ENCODE data around the gene GPRC5C.
"Not testable (repeated sequence)": the region's sequence is repeated elsewhere in the genome, so short reads cannot be mapped to it uniquely, and the experiment has no call there.

Gene GPRC5C, protein sequence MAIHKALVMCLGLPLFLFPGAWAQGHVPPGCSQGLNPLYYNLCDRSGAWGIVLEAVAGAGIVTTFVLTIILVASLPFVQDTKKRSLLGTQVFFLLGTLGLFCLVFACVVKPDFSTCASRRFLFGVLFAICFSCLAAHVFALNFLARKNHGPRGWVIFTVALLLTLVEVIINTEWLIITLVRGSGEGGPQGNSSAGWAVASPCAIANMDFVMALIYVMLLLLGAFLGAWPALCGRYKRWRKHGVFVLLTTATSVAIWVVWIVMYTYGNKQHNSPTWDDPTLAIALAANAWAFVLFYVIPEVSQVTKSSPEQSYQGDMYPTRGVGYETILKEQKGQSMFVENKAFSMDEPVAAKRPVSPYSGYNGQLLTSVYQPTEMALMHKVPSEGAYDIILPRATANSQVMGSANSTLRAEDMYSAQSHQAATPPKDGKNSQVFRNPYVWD
- total RNA-seq, result 0.18 to 0.91 (median 0.39) reads per million in 4 experiments

DNA sequence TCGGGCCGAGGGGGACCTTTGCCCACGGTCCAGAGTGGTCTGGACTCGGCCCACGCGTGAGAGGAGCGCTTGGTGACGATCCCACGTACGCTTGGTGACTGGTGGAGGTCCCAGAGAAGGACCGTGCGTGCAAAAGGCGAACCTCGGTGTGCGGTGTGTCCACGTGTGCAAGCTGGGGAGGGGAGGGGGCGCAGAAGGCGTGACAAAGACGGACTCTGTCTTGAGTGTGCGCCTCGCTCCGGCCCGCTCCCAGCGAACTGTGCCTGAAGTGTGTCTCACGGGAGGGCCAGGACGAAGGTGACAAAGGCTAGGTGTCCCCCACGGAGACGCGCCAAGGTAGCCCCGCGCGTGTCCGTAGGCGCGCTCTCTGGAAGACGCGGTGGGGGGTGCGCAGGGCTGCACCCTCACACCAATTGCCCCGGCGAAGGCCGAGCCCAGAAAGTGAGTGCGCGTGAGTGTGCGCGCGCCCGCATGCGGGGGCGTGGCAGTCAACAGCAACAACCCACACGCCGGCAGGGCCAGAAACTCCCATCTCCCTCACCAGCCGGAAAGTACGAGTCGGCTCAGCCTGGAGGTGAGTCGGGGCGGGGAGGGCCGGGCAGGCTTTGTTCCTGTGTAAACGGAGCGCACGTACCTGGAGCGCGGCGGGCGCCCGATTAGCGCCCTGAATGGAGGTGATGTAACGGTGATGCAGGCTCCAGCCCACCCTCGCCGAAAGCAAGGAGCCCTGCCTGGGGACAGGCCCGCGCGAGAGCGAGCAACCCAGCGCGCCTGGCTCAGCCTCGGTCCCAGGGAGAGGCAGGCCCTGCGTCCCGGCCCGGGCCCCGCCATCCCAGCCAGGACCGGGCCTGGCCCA is at the start of gene GPRC5C:
Gene GPRC5C (plus strand): TSS at position 521 of the 856 bp plus-strand sequence. CDS start 7,689 bp downstream, outside the sequence.
- no peak for DNase-seq

DNA sequence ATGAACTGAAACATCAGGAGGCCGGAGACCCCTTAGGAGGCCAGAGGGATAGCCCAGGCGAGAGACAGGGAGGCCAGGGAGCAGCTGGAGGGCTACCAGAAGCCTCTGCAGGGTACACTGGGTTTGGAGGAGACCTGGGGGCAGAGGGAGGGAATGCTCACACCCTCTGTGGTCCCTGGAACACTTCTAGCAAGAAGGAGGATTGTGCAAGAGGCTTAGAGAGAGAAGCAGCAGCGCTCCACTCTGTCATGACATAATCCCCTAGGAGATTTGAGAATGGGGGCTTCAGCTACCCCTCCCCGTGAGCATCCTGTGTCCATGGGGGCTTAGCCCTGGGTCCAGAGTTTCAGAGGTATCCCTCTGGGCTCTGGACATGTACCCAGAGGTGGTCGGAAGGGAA is 48.7 kb upstream of the GPRC5C start:
- DNase-seq, result no peak

DNA sequence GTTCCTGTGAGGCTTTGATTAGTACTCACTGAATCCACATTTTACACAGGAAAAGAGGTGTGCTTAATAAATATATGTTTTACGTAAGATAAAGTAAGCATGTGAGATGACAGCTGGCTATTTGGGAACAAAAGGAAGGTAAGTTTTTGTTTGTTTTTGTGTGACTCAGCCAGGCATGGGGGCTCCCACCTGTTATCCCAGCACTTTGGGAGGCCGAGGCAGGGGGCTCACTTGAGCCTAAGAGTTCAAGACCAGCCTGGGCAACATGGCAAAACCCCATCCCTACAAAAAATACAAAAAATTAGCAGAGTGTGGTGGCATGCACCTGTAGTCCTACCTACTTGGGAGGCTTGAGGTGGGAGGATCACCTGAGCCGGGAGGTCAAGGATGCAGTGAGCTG is 46.7 kb upstream of the GPRC5C start:
- no peak for DNase-seq

DNA sequence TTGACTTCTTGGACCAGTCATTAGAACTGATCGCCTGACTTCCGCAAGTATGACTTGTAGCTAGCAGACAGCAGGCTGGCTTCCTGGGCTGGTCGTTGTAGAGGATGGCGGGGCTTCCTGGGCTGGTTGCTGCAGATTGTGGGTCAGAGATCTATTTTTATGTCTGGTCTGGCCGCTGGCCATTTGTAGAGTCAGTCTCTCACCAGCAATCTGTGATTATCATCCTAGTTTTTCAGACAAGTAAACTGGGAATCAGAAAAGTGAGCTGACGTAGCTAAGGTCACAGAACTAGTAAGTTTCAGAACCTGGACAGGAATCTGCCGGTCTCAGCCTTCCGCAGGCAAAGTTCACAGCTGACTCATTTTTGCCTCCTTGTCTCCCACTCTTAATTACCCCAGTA is 45.5 kb upstream of the GPRC5C start:
- DNase-seq, result no peak

DNA sequence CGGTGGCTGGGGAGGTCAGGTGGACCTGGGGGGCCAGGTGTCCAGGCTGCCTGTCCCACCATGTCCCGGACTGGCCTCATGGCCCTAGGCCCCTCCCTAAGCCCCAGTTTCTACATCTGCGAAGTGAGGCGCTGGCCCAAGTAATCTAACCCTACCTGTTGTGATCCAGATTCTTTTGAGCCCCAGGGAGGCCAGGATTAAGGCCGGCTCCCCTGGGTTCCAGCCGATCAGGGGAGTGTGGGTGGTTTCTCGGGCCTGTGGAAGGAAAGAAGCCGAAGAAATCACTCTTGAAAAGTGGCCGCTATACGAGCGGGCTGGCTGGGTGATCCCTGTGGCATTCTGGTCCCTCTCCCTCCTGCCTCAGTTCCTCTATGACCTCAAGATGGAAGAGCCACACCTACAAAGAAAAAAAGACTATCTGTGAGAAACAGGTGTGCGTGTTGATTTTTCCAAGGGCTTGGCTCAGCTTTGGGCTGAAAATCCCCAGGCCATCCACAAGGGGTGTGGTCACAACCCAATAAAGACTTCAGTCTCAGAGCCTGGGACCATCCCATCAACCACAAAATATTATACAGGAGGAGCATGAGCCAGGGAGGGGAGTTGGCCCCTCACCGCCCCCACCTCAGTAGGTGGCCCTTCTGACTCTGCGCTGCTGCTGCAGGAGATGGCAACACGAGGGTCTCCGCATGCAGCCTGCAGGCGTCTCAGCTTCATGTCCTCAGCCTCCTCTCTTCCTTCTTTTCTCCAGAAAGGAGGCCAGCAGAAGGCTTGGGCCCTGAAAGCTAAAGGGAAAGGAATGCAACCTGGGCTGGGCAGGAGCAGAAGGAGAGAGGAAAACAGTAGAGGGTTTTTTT is 44.3 kb upstream of the GPRC5C start:
- no peak for DNase-seq

DNA sequence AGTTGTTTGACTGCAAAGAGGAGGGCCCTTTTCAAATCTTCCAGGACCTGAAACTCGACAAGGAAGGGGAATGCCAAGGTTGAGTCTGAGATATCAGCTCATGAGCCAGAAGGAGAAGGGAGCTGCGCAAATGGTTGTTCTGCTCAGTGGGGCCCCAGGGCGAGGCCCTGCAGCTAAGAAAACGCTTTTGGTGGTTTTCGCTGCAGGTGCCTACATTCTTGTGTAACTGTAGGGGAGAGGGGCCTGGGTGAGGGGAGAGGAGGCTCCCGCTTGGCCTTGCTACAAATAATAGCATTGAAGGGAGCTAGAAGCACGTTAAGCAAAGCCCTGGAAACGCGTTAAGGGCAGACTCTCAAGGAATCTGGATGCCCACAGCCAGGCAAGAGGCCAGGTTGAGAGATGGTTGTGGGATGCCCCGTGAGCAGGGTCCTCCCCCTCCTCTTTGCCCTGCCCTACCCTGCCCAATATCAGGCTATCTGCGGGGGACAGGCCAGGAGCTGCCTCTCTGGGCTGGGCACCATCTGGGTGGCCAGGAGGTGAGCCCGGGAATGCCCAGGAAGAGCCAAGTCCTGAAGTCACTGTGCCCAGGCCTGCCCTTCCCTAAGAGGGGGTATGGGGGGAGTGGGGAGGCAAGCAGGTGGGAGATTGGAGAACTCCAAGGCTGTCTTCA is 42.7 kb upstream of the GPRC5C start:
- DNase-seq, result no peak

DNA sequence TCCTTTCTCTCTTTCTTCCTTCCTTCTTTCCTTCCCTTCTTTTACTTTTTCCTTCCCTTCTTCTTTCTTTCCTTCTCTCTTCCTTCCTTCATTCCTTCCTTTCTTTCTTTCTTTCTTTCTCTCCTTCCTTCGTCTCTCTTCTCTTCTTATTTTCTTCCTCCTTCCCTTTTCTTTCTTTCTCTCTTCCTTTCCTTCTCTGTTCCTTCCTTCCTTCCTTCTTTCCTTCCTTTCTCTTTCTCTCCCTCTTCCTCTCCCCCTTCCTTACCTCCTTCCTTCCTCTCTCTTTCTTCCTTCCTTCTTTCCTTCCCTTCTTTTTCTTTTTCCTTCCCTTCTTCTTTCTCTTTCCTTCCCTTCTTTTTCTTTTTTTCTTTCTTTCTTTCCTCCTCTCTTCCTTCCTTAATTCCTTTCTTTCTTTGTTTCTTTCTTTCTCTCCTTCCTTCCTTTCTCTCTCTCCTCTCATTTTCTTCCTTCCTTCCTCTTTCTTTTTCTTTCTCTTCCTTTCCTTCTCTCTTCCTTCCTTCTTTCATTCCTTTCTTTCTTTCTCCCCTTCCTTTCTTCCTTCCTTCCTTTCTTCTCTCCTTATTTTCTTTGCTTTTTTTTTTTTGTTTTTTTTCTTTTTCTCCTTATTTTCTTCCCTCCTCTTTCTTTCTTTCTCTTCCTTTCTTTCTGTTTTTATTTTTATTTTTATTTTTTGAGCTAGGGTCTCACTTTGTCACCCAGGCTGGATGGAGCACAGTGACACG is 41.8 kb upstream of the GPRC5C start:
- DNase-seq, result no peak

DNA sequence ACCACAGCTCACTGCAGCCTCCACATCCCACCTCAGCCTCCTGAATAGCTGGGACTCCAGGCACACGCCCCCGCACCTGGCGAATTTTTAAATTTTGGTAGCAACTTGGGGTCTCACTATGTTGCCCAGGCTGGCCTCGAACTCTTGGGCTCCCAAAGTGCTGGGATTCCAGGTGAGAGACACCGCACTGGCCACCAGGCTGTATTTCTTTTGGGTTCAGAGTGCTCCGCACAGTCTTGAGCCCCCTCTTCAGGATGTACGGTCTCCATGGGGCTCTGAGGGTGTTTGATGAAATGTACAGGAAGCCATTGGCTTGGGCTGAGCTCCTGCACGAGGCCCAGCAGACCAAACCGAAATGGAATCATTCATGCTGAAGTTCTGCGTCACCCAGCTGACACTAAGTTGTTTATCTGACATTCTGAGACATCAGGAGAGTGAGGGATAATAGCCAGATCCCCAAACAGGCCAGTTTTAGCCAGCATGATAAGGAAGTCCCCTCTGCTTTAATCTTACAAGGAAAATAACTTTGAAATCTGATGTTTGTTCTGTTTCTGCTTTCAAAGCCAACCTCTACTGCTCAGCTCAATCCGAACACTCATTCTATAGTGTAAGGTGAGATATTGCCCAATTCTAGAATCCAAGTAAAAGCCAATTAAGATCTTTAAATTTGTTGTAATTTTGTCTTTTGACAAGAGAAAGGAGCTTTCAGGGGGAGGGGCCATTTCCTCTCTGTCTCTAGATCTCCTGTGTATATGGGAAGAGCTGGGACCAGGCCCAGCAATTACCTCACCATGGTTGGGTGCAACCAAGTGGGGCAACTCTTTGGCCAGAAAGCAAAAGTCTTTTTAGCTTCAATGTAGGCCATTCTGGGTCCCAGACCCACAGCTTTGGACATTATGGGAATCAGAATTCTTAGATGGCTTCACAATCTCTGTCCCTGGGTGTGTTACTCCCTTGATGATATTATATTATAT is 40.9 kb upstream of the GPRC5C start:
- DNase-seq, result no peak

DNA sequence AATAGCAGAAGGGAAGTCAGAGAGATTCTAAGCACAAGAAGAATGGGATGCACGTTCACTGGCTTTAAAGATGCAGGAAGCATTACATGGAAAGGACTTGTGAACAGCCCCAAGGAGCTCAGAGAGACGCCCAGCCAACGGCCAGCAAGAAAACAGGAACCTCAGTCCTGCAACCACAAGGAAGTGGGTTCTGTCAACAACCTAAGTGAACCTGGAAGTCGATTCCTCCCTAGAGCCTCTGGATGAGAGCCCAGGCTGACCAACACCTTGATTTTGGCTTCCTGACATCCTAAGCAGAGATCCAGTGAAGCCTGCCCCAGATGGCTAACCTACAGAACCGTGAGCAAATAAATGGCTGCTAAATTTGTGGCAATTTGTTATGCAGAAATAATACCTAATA is 40.1 kb upstream of the GPRC5C start:
- no peak for DNase-seq

DNA sequence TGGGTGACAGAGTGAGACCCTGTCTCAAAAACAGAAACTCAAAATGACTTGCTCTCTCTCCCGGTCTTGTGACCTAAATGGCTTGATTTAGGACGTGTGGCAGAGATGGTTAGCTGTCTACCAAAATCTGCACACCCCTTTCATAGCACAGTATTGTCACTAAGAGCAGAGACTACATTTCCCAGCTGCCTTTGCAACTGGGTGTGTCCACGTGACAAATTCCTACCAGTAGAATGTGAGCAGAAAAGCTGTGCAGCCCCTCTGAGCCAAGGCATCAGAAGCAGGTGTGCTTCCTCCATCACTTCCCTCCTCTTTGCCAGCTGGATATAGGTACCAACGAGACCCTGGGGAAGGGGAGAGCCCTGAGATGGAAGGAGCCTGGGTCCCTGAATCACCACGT is 39.0 kb upstream of the GPRC5C start:
- no peak for DNase-seq

DNA sequence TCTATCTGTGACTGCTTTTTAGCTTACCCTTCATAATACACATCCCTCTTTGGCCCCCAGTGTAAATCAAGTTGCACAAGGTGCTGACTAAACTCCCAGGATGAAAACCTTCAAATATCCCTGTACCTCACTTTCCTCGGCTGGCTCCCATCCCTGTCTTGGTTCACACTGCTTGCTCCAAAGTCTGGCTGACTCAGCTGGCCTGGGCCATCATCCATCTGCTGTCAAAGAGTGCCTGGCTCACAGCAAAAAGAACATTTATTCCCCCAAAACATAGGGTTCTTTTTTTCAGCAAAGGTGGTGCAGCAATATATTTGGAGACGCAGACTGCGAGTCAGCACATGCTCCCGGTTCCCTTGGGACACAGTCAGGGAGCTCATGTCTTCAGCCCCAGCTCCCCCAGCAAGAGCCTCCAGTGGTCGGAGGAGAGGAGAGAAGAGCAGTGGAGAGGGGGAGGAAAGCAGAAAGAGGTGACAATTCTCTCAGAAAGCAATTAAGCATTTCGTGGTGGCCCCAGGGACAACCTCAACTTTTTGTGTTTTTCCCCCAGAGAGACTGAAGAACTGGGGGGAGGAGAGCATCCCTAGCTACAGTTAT is 38.4 kb upstream of the GPRC5C start:
- DNase-seq, result no peak

DNA sequence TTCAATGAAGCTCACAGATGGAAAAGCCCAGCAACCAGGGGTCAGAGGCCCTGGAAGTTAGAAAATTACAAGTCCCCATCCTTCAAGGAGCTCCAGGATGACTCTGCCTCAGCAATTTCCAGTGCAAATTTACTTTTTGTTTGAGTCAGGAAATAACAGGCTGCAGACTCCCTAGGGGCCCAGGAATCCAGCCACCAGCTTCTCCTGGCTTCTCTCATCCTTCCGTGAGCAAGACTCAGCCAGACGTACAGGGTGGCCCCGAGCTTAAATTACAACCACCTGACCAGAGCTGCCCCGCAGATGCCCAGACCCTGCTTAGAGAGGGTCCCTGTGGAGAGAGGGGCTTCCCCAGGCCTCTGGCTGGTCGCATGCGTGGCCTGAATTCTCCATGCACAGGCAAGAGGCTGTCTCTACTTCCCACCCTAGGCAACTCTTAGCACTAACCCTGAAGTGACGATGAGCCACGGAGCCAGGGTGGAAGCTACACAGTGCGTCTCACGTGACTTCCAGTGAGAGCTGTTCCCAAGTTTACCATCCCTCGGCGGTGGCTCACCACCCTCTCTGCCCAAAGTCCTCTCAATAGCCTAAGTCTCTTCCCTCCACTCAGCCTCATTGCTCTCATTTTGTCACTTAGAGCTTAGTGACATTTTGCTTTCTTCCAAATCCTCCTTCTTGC is 37.5 kb upstream of the GPRC5C start:
- no peak for DNase-seq

DNA sequence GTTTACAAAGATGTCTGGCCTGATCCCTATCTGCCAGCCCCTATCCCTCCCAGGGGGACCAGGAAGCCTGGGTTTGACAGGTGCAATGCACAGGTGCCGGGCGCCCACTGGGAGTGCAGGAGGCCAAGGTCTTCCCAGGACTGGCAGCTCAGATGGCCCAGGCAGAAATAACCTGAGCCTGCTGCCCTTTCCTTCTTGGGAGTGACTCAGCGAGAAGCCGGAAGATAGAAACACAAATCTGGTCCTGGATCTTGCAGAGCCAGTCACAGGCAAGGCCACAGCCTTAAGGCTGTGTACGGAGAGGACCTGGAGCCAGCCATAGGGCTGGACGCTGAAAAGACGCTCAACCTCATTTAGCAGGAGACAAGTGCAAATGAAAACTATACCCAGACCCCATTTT is 36.9 kb upstream of the GPRC5C start:
- no peak for DNase-seq

DNA sequence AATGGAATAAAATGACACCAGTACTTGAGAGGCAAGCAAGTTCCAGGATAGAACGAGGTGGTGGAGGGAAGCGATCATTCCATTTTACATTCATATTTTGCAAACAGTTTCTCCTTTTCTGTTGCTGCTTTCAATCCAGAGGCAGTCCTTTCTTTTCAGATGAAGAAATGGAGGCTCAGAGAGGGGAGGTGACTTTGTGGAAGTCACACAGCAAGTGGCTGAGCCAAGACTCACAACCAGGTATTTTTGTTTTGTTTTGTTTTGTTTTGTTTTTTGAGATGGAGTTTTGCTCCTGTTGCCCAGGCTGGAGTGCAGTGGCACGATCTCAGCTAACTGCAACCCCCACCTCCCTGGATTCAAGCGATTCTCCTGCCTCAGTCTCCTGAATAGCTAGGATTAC is 35.3 kb upstream of the GPRC5C start:
- DNase-seq, result no peak

DNA sequence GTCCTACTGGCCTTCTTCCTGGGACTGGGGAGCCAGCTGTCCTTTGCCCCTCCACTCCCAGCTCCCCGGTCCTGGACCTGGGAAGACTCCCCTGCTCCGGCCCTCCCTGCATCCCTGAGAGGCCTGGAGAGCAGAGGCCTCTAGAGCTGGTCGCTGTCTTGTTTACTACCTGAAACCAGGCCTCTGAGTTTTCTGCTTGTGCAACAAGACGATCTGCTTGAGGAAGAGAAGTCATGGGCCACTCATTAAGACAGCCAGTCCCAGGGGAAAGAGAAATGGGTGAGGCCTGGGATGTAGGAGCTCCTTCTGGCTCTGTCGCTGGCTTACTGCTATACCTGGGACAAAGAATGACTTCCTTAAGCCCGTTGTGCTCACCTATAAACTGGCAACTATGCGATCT is 29.8 kb upstream of the GPRC5C start:
- no peak for DNase-seq

DNA sequence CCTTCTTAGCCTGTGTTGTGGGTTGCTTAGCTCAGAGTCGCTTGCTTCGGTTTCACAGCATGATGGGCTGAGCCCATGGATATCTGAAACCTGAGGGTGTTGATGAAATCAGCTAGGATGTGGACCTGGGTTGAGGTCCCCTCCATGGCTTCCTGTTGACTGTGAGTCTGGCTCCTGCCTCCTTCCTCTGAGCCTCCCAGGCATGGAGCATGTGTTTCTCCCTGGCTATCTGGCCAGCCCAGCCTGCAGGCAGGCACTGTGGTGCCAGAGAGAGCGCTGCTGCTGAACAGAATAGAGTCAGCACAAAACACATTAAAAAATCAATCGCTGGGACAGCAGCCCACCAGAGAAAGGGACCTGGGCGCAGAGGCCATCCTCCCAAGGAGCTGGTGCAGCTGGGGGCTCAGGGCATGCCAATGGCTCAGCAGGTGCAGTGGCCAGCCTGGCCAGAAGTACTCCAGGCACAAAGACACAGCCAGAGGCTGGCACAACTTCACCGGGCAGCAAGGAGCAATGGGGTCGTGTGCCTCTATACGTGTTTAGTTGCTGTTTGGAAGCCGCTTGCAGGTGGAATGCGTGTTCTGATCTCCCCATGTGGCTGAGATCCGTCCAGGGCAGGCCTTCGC is 28.3 kb upstream of the GPRC5C start:
- no peak for DNase-seq

DNA sequence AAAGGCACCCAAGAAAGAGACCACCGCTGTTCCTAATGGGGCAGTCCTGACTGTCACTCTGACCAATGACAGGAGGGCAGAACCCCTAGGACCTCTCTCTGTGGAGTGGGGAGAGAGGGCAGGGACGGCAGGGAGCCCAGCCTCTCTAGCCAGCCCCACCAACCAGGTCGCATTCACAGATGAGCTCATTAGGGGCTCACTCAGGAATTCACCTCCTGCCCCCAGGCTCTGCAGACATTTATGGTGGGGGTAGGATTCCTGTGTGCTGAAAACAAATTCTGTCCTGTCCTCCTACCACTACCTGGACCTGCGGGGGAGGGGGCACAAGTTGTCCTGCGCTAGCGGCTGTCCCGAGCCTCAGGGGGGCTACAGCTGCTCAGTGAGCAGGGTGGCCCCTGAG is 27.7 kb upstream of the GPRC5C start:
- no peak for DNase-seq

DNA sequence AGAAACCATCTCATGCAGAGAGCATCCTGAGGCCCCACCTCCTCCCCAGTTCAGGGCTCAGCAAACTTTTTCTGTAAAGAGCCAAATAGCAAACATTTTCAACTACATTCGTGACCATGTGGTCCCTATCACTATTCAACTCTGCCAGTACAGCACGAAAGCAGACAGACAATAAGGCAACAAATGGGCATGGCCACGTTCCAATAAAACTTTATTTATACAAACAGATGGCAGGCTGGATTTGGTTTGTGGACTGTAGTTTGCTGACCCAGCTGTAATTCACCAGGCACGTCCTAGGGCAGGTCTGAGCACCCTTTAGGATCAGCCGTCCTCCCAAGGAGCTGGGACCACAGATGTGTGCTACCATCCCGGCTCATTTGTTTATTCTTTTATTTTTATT is 27.1 kb upstream of the GPRC5C start:
- no peak for DNase-seq

DNA sequence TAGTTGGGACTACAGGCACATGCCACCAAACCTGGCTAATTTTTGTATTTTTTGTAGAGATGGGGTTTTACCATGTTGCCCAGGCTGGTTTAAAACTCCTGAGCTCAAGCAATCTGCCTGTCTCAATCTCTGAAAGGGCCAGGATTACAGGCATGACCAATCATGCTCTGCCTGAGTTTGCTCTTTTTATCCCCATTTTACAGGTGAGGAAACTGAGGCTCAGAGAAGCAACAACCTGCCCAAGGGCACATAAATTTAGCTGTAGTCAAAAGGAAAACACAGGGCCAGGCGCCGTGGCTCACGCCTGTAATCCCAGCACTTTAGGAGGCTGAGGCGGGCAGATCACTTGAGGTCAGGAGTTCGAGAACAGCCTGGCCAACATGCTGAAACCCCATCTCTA is 26.6 kb upstream of the GPRC5C start:
- DNase-seq, result not testable (repeated sequence)
